ENCODE data around the gene SAMD11.
A peak's percentile ranks its signal among the peaks of the same experiment; 100 is the strongest.
"Not testable (repeated sequence)": the region's sequence is repeated elsewhere in the genome, so short reads cannot be mapped to it uniquely, and the experiment has no call there.

SAMD11 gene

GRCh38 chr1:964691-965525 lies 41.2 kb downstream of the SAMD11 start:
- no peak for DNase-seq

- DNase-seq: no peak
Observed at GRCh38 chr1:965526-966134, 41.9 kb downstream of the SAMD11 start.

- peak; percentile 88 for DNase-seq
Observed at GRCh38 chr1:966135-966703, 42.5 kb downstream of the SAMD11 start, which contains the start of gene PLEKHN1. Gene PLEKHN1, plus strand, starts transcription at chr1:966482. Its CDS starts 50 bp downstream, at chr1:966532.

GRCh38 chr1:966704-967300 lies 43.1 kb downstream of the SAMD11 start:
- peak; percentile 88 for DNase-seq

- DNase-seq: no peak
Observed at GRCh38 chr1:967466-968343, 44.0 kb downstream of the SAMD11 start.

GRCh38 chr1:969260-969855 lies 45.6 kb downstream of the SAMD11 start:
- no peak for DNase-seq

- no peak for DNase-seq
Observed at GRCh38 chr1:970242-970972, 46.7 kb downstream of the SAMD11 start.

- no peak for DNase-seq
Observed at GRCh38 chr1:970973-971730, 47.4 kb downstream of the SAMD11 start.

GRCh38 chr1:971751-972506 lies 48.2 kb downstream of the SAMD11 start:
- no peak for DNase-seq

GRCh38 chr1:972726-973458 lies 49.2 kb downstream of the SAMD11 start:
- no peak for DNase-seq

- DNase-seq: no peak
Observed at GRCh38 chr1:973459-974292, 50.0 kb downstream of the SAMD11 start.

GRCh38 chr1:974293-974640 lies 50.5 kb downstream of the SAMD11 start:
- DNase-seq: no peak

GRCh38 chr1:974687-975328 lies 51.1 kb downstream of the SAMD11 start:
- no peak for DNase-seq

- no peak for DNase-seq
Observed at GRCh38 chr1:975365-975764, 51.6 kb downstream of the SAMD11 start.

- peak; percentile 94 for DNase-seq
Observed at GRCh38 chr1:975896-976683, 52.4 kb downstream of the SAMD11 start.

GRCh38 chr1:976791-977190 lies 53.1 kb downstream of the SAMD11 start:
- not testable (repeated sequence) for DNase-seq
